RWPE2 (cell line): ENCODE results near the gene ADAMTS10.
A peak's percentile ranks its signal among the peaks of the same experiment; 100 is the strongest.
"Not testable (repeated sequence)": the region's sequence is repeated elsewhere in the genome, so short reads cannot be mapped to it uniquely, and the experiment has no call there.

Experiments
- ATAC-seq: fragments of 200-7000 bp; cut with Tn5 transposase; 3 replicates; pipeline ENCODE4 v1.9.1; 2021; ENCODE audit warnings: low read depth
- DNase-seq: peaks from one replicate; pipeline ENCODE4 v3.0.0-alpha.2; 2020; ENCODE audit warnings: low spot score
- H3K27ac ChIP-seq: fragments of 450-650 bp; 2 replicates; pipeline ENCODE4 v1.5.1; 2017; ENCODE audit warnings: mild to moderate bottlenecking; ENCODE audit not compliant: poor library complexity, severe bottlenecking
- H3K27me3 ChIP-seq: fragments of 250-450 bp; sonication (Bioruptor Pico); 2 replicates; pipeline ENCODE4 v1.5.1; 2021; ENCODE audit warnings: mild to moderate bottlenecking, moderate library complexity; ENCODE audit not compliant: insufficient read depth, poor library complexity, severe bottlenecking
- H3K36me3 ChIP-seq: fragments of 250-450 bp; sonication (Bioruptor Pico); 2 replicates; pipeline ENCODE4 v1.5.1; 2020; ENCODE audit warnings: low read depth, mild to moderate bottlenecking, moderate library complexity
- H3K4me1 ChIP-seq: fragments of 250-450 bp; sonication (Bioruptor Pico); 2 replicates; pipeline ENCODE4 v1.5.1; 2021; ENCODE audit warnings: mild to moderate bottlenecking, moderate library complexity; ENCODE audit not compliant: insufficient read depth, poor library complexity, severe bottlenecking
- H3K4me3 ChIP-seq: fragments of 250-450 bp; sonication (Bioruptor Pico); 2 replicates; pipeline ENCODE4 v1.5.1; 2021; ENCODE audit warnings: mild to moderate bottlenecking, moderate library complexity; ENCODE audit not compliant: severe bottlenecking
- H3K9me3 ChIP-seq: fragments of 250-450 bp; sonication (Bioruptor Pico); 2 replicates; pipeline ENCODE4 v1.5.1; 2021; ENCODE audit warnings: mild to moderate bottlenecking, moderate library complexity; ENCODE audit not compliant: severe bottlenecking
- TF ChIP-seq, protein P1 (sequence below): fragments of 450-650 bp; IDR thresholded peaks from one replicate; pipeline ENCODE4 v1.5.1; 2017; ENCODE audit warnings: mild to moderate bottlenecking, moderate library complexity; ENCODE audit not compliant: poor library complexity, severe bottlenecking

Gene ADAMTS10

DNA sequence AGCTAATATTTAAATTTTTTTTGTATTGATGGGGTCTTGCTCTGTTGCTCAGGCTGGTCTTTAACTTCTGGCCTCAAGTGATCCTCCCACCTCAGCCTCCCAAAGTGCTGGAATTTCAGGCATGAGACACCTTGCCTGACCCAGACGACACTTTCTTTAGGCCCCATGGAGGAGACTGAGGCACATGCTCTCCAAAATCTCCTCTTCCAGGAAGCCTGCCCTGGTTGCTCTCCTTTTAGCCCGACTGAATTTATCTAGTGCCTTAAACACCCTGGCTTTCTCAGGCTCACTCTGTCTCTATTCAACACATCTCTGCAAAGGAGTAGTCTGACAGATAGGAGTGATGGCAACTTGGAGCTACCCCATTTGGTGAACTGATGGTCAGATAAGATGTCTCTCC is 52.2 kb downstream of the ADAMTS10 start:
- DNase-seq (no peak), ATAC-seq (no peak)
- TF ChIP-seq, protein P1, sequence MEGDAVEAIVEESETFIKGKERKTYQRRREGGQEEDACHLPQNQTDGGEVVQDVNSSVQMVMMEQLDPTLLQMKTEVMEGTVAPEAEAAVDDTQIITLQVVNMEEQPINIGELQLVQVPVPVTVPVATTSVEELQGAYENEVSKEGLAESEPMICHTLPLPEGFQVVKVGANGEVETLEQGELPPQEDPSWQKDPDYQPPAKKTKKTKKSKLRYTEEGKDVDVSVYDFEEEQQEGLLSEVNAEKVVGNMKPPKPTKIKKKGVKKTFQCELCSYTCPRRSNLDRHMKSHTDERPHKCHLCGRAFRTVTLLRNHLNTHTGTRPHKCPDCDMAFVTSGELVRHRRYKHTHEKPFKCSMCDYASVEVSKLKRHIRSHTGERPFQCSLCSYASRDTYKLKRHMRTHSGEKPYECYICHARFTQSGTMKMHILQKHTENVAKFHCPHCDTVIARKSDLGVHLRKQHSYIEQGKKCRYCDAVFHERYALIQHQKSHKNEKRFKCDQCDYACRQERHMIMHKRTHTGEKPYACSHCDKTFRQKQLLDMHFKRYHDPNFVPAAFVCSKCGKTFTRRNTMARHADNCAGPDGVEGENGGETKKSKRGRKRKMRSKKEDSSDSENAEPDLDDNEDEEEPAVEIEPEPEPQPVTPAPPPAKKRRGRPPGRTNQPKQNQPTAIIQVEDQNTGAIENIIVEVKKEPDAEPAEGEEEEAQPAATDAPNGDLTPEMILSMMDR = no peak
- Histone ChIP-seq H3K4me3 (no peak overlapping the region), H3K4me1 (no peaks in the 10 kb centered on the region), H3K27ac (no peak overlapping the region), H3K36me3 (no peaks in the 10 kb centered on the region), H3K27me3 (no peaks in the 10 kb centered on the region), H3K9me3 (no peaks in the 10 kb centered on the region)

DNA sequence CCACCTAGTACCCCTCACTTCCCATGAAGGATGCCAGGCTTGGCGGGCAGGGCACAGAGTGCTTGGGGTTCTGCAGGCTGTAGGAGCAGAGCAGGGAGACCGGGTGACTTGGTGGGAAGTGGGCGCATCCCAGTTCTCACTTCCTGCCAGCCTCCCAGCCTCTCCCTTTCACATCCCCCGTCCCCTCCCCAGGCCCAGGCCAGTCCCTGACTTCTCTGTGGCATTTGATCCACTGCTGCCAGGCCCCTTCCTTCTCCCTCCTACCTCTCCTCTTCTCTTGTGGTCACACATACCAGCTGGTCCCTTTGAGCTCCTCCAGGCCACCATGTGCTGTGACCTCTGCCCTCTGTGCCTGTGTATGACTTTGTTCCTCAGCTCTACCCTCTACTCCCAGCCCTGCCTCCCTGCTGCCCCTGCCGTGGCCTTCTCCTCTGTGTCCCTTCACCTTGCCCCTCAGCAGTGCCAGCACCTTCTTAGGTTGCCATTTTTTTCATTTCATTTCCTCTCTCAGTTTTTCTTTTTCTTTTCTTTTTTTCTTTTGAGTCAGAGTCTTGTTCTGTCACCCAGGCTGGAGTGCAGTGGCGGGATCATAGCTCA is 52.8 kb downstream of the ADAMTS10 start:
- H3K4me1 ChIP-seq = no peaks in the 10 kb centered on the region
- H3K4me3 ChIP-seq = no peak overlapping the region
- DNase-seq (no peak), ATAC-seq (peak; percentile 17; the same call in 1 of the 3 replicates)
- no peaks in the 10 kb centered on the region for H3K36me3 ChIP-seq
- no peaks in the 10 kb centered on the region for H3K27me3 ChIP-seq
- H3K9me3 ChIP-seq = no peaks in the 10 kb centered on the region
- no peak overlapping the region for H3K27ac ChIP-seq
- TF ChIP-seq, protein P1 = no peak

DNA sequence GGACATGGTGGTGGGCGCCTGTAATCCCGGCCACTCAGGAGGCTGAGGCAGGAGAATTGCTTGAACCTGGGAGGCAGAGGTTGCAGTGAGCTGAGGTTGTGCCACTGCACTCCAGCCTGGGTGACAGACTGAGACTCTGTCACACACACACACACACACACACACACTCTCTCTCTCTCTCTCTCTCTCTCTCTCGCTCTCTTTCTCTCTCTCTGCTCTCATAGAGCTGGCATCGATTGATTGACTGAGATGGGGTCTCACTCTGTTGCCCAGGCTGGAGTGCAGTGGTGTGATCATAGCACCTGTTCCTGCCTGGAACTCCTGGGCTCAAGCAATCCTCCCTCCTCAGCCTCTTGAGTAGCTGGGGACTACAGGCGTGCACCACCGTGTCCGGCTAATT is 56.8 kb downstream of the ADAMTS10 start:
- not testable (repeated sequence) for H3K27ac ChIP-seq, H3K9me3 ChIP-seq, H3K36me3 ChIP-seq, DNase-seq, H3K4me1 ChIP-seq, H3K27me3 ChIP-seq, ATAC-seq, H3K4me3 ChIP-seq

DNA sequence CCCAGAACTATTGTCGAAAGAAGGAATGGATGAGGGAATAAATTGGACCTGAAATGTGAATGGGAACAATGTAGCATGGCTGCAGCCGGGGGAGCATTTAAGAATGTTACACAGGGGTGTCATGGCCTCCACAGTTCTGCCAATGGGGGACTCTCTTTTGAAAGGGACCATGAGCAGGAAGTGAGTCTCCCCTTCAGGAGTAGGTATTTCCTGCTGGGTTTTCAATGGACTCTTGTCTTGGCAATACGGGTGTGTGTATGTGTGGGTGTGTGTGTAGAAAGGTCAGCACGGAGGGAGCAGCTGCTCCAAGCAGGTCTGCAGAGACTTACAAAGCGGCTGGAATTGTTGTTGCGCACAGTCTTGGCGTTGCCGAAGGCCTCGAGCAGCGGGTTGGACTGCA is 57.7 kb downstream of the ADAMTS10 start:
- ATAC-seq (no peak), DNase-seq (no peak)
- H3K27me3 ChIP-seq = no peaks in the 10 kb centered on the region
- H3K4me3 ChIP-seq = no peak overlapping the region
- H3K36me3 ChIP-seq = no peaks in the 10 kb centered on the region
- TF ChIP-seq, protein P1 = no peak
- H3K9me3 ChIP-seq = no peaks in the 10 kb centered on the region
- H3K27ac ChIP-seq = no peak overlapping the region
- H3K4me1 ChIP-seq = no peaks in the 10 kb centered on the region

DNA sequence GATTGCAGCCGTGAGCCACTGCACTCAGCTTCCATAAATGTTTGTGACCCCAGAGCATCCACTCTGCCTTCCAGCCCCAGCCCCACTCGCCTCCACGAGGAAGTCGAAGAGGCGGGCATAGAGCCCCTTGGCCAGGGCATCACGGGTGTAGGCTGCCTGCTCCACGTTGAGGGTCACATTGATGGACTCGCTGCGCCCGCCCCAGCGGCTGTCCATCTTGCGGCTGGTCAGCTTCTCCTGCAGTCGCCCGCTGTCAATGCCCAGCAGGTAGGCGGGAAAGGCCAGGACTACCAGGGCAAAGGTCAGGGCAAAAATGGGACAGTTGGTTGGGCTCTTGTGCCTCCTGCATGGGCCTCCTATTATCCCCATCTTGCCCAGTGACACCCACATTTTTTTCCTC is 60.4 kb downstream of the ADAMTS10 start:
- H3K9me3 ChIP-seq = no peaks in the 10 kb centered on the region
- H3K36me3 ChIP-seq = no peaks in the 10 kb centered on the region
- ATAC-seq (no peak), DNase-seq (no peak)
- no peaks in the 10 kb centered on the region for H3K27me3 ChIP-seq
- TF ChIP-seq, protein P1 = no peak
- no peaks in the 10 kb centered on the region for H3K4me1 ChIP-seq
- H3K4me3 ChIP-seq = no peak overlapping the region
- H3K27ac ChIP-seq = no peak overlapping the region
